ENCODE data around the gene POLR2I.
A peak's percentile ranks its signal among the peaks of the same experiment; 100 is the strongest.

DNA sequence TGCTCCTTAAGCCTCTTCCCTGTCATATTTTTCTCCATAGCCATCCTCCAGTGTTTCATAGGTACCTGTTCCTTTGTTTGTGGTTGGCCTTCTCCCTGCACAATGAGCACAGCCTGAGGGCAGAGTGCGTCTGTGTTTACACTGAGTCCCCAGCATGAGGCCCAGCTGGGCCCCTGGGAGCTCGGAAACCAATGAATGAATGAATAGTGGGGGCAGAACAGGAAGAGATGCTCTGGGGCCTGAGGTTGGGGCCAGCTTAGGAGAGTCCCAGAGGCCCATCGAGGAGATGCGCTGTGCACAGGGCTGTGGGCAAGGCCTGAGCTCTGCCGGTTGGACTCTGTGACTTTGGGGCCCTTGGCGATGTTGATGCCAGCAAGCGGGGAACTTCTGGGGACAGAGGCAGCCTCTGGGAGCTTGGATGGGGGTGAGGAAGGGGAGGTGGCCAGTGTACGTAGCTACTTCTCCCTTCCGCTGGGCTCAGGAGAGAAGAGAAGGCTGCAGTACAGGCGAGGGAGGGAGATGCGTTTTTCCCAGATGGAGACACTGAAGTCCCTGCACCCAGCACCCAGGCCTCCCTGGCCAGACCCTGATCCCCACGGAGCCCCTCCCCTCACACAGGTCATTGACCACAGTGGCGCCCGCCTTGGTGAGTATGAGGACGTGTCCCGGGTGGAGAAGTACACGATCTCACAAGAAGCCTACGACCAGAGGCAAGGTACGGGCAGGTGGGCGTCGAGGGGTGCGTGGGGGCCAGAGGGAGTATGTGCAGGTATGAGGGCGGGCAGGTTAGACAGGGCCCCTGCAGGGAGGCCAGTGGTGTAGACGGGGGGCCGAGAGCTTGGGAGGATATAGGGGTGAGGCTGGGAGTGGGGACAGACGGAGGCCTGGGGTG is 5.7 kb upstream of the POLR2I start:
- TF ChIP-seq CTCF (tag by site-specific recombination; IDR thresholded peaks at IDR 0.05) (no peak), ZNF23 (tag by site-specific recombination; IDR thresholded peaks at IDR 0.05; ENCODE audit: borderline replicate concordance) (no peak), ZNF175 (tag by site-specific recombination; IDR thresholded peaks at IDR 0.05) (no peak), ZBTB20 (tag by site-specific recombination; IDR thresholded peaks at IDR 0.05) (peak; percentile 57), ZBTB21 (tag by site-specific recombination; IDR thresholded peaks at IDR 0.05) (no peak), KLF16 (tag by site-specific recombination; IDR thresholded peaks at IDR 0.05) (no peak), ZNF621 (tag by site-specific recombination; IDR thresholded peaks at IDR 0.05) (no peak), PRDM10 (tag by site-specific recombination; IDR thresholded peaks at IDR 0.05) (no peak), SETDB1 (IDR thresholded peaks at IDR 0.05; ENCODE audit: insufficient read length, low read length) (no peak), ZNF112 (tag by site-specific recombination; IDR thresholded peaks at IDR 0.05) (no peak), ZNF335 (tag by site-specific recombination; conservative IDR thresholded peaks at IDR 0.05) (no peak), ZFP3 (tag by site-specific recombination; IDR thresholded peaks at IDR 0.05; ENCODE audit: low read depth) (no peak)
- TF ChIP-seq, protein P1, sequence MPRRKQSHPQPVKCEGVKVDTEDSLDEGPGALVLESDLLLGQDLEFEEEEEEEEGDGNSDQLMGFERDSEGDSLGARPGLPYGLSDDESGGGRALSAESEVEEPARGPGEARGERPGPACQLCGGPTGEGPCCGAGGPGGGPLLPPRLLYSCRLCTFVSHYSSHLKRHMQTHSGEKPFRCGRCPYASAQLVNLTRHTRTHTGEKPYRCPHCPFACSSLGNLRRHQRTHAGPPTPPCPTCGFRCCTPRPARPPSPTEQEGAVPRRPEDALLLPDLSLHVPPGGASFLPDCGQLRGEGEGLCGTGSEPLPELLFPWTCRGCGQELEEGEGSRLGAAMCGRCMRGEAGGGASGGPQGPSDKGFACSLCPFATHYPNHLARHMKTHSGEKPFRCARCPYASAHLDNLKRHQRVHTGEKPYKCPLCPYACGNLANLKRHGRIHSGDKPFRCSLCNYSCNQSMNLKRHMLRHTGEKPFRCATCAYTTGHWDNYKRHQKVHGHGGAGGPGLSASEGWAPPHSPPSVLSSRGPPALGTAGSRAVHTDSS (tag by site-specific recombination; IDR thresholded peaks at IDR 0.05): no peak
- TF ChIP-seq, protein P2, sequence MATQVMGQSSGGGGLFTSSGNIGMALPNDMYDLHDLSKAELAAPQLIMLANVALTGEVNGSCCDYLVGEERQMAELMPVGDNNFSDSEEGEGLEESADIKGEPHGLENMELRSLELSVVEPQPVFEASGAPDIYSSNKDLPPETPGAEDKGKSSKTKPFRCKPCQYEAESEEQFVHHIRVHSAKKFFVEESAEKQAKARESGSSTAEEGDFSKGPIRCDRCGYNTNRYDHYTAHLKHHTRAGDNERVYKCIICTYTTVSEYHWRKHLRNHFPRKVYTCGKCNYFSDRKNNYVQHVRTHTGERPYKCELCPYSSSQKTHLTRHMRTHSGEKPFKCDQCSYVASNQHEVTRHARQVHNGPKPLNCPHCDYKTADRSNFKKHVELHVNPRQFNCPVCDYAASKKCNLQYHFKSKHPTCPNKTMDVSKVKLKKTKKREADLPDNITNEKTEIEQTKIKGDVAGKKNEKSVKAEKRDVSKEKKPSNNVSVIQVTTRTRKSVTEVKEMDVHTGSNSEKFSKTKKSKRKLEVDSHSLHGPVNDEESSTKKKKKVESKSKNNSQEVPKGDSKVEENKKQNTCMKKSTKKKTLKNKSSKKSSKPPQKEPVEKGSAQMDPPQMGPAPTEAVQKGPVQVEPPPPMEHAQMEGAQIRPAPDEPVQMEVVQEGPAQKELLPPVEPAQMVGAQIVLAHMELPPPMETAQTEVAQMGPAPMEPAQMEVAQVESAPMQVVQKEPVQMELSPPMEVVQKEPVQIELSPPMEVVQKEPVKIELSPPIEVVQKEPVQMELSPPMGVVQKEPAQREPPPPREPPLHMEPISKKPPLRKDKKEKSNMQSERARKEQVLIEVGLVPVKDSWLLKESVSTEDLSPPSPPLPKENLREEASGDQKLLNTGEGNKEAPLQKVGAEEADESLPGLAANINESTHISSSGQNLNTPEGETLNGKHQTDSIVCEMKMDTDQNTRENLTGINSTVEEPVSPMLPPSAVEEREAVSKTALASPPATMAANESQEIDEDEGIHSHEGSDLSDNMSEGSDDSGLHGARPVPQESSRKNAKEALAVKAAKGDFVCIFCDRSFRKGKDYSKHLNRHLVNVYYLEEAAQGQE (tag by site-specific recombination; IDR thresholded peaks at IDR 0.05): no peak
